HCT116 (cell line): ENCODE measurements around the gene RXRA. TPM values are rescaled to one million over a fixed set of nuclear protein-coding genes. Genes with fewer than 3 reads are reported as not detected.

Experiments
- ATAC-seq: fragments of 200-7000 bp; cut with Tn5 transposase; 2 replicates; pipeline ENCODE4 v1.9.1; 2020; ENCODE audit warnings: mild to moderate bottlenecking, moderate library complexity
- BruUV-seq: library from RNA; stranded (reverse); fragments of 400-500 nt; replicated peaks from 2 replicates; lab custom pipeline; 2021; lab: Mats Ljungman, UMichigan
- CTCF ChIA-PET: fragments of 300-600 bp; sonication (Branson Sonifier 250); formaldehyde crosslinking; loops from one replicate; lab custom pipeline; 2021; ENCODE audit warnings: antibody characterized with exemption; lab: Charles Lee
- POLR2A ChIA-PET: fragments of 300-600, 350-600 bp; sonication (Branson Sonifier 250); formaldehyde crosslinking; loops from one replicate; lab custom pipeline; 2021; ENCODE audit warnings: antibody characterized with exemption; lab: Charles Lee
- RAD21 ChIA-PET, 2 experiments: fragments of 300-600 bp; sonication (Branson Sonifier 250); formaldehyde crosslinking; loops; one replicate each; lab custom pipeline; 2023; ENCODE audit warnings: low total read pairs in 2 of 2; ENCODE audit not compliant: uncharacterized antibody in 2 of 2, unreplicated experiment in 2 of 2, low non-redundant PET in 1 of 2; lab: Charles Lee
- DNase-seq: peaks from one replicate; pipeline ENCODE4 v3.0.0-alpha.2; 2010; ENCODE audit warnings: low read depth, low spot score
- H2AFZ ChIP-seq: fragments of 200-600 bp; shearing (Covaris generic), sonication (generic); 2 replicates; pipeline ENCODE4 v1.6.1; 2017; ENCODE audit warnings: low read depth, mixed run types, mixed read lengths, antibody characterized with exemption, low read length; ENCODE audit not compliant: poor library complexity, severe bottlenecking
- H3K27ac ChIP-seq: 2 replicates; pipeline ENCODE4 v1.5.1; 2012; ENCODE audit warnings: low read depth, low read length
- H3K27me3 ChIP-seq: fragments of 200-600 bp; sonication (generic); 2 replicates; pipeline ENCODE4 v1.6.1; 2016; ENCODE audit warnings: mixed run types, low read length, mixed read lengths; ENCODE audit not compliant: insufficient read depth
- H3K36me3 ChIP-seq, 2 experiments: fragments of 200-500 bp in 1 of 2; fragments of 200-600 bp in 1 of 2; sonication (Bioruptor generic) in 1 of 2; sonication (generic) in 1 of 2; 2 replicates each; pipeline versions ENCODE4 v1.5.1 to v1.6.1; 2014 to 2016; ENCODE audit warnings: low read length in 2 of 2, inconsistent platforms in 1 of 2, mixed read lengths in 1 of 2, mixed run types in 1 of 2; ENCODE audit not compliant: insufficient read depth in 2 of 2, control insufficient read depth in 1 of 2
- H3K4me1 ChIP-seq, 2 experiments: fragments of 200-600 bp in 1 of 2; sonication (generic) in 1 of 2; 2 replicates each; pipeline versions ENCODE4 v1.5.1 to v1.6.1; 2012 to 2017; ENCODE audit warnings: low read length in 2 of 2, inconsistent platforms in 1 of 2, mild to moderate bottlenecking in 1 of 2, mixed read lengths in 1 of 2, mixed run types in 1 of 2, moderate library complexity in 1 of 2; ENCODE audit not compliant: insufficient read depth in 2 of 2, control insufficient read depth in 1 of 2
- H3K4me2 ChIP-seq: fragments of 200-600 bp; sonication (generic); 2 replicates; pipeline ENCODE4 v1.6.1; 2017; ENCODE audit warnings: mixed run types, low read length, mixed read lengths
- H3K4me3 ChIP-seq, 2 experiments: fragments of 200-600 bp in 1 of 2; sonication (generic) in 1 of 2; replicated peaks in 1 of 2; 2 replicates each; pipeline ENCODE4 v1.5.1; 2011 to 2016; ENCODE audit warnings: low read length in 2 of 2, control low read depth in 1 of 2, low read depth in 1 of 2, mild to moderate bottlenecking in 1 of 2, mixed read lengths in 1 of 2, mixed run types in 1 of 2
- H3K79me2 ChIP-seq: fragments of 200-600 bp; sonication (generic); 2 replicates; pipeline ENCODE4 v1.6.1; 2017; ENCODE audit warnings: mild to moderate bottlenecking, mixed run types, low read length, moderate library complexity, mixed read lengths; ENCODE audit not compliant: insufficient read depth
- H3K9ac ChIP-seq: fragments of 200-600 bp; sonication (generic); 2 replicates; pipeline ENCODE4 v1.6.1; 2016; ENCODE audit warnings: low read length, mixed read lengths
- H3K9me2 ChIP-seq: fragments of 200-600 bp; sonication (generic), shearing (Covaris generic); 2 replicates; pipeline ENCODE4 v1.6.1; 2017; ENCODE audit warnings: mixed run types, mild to moderate bottlenecking, moderate library complexity; ENCODE audit not compliant: insufficient read depth
- H3K9me3 ChIP-seq, 2 experiments: fragments of 200-500 bp in 1 of 2; fragments of 200-600 bp in 1 of 2; sonication (Bioruptor generic) in 1 of 2; sonication (generic) in 1 of 2; 2 replicates each; pipeline ENCODE4 v1.6.1; 2014 to 2017; ENCODE audit warnings: low read length in 2 of 2, mixed read lengths in 2 of 2, inconsistent platforms in 1 of 2, low read depth in 1 of 2, mild to moderate bottlenecking in 1 of 2, mixed run types in 1 of 2, moderate library complexity in 1 of 2; ENCODE audit not compliant: control insufficient read depth in 1 of 2, insufficient read depth in 1 of 2
- H4K20me1 ChIP-seq: fragments of 200-600 bp; sonication (generic), shearing (Covaris generic); 2 replicates; pipeline ENCODE4 v1.6.1; 2017; ENCODE audit warnings: mixed run types, mild to moderate bottlenecking, moderate library complexity; ENCODE audit not compliant: insufficient read depth
- CBX3 ChIP-seq: IDR thresholded peaks from 2 replicates; pipeline ENCODE4 v1.6.1; 2012; ENCODE audit warnings: low read depth
- CEBPB ChIP-seq: IDR thresholded peaks from 2 replicates; pipeline ENCODE4 v1.6.1; 2012; ENCODE audit warnings: low read depth
- EGR1 ChIP-seq: IDR thresholded peaks from 2 replicates; pipeline ENCODE4 v1.6.1; 2012; ENCODE audit warnings: low read depth
- ELF1 ChIP-seq: IDR thresholded peaks from 2 replicates; pipeline ENCODE4 v1.6.1; 2012; ENCODE audit warnings: low read depth, borderline replicate concordance
- EZH2phosphoT487 ChIP-seq: fragments of 200-600 bp; IDR thresholded peaks from 2 replicates; pipeline ENCODE4 v1.6.1; 2018; ENCODE audit warnings: antibody characterized with exemption, borderline replicate concordance
- JUND ChIP-seq: IDR thresholded peaks from 2 replicates; pipeline ENCODE4 v1.6.1; 2012
- POLR2A ChIP-seq: IDR thresholded peaks from 2 replicates; pipeline ENCODE4 v1.7.0; 2011; ENCODE audit warnings: borderline replicate concordance; ENCODE audit not compliant: insufficient read depth, insufficient read length; ENCODE audit errors: extremely low read depth
- POLR2AphosphoS5 ChIP-seq: IDR thresholded peaks from 2 replicates; pipeline ENCODE4 v1.6.1; 2011; ENCODE audit warnings: mild to moderate bottlenecking, low read depth, low read length, moderate library complexity
- RAD21 ChIP-seq: IDR thresholded peaks from 2 replicates; pipeline ENCODE4 v1.6.1; 2012; ENCODE audit warnings: low read depth, mild to moderate bottlenecking
- SIN3A ChIP-seq: IDR thresholded peaks from 2 replicates; pipeline ENCODE4 v1.6.1; 2012; ENCODE audit warnings: low read depth
- SP1 ChIP-seq: IDR thresholded peaks from 2 replicates; pipeline ENCODE4 v1.6.1; 2012; ENCODE audit warnings: low read depth
- SRF ChIP-seq: IDR thresholded peaks from 2 replicates; pipeline ENCODE4 v1.6.1; 2012; ENCODE audit warnings: low read depth
- TCF7L2 ChIP-seq: IDR thresholded peaks from 2 replicates; pipeline ENCODE4 v1.7.0; 2011; ENCODE audit warnings: borderline replicate concordance, inconsistent platforms; ENCODE audit not compliant: insufficient read depth, insufficient read length; ENCODE audit errors: extremely low read depth
- ZNF274 ChIP-seq: fragments of 200-500 bp; sonication (Bioruptor generic); IDR thresholded peaks from 2 replicates; pipeline ENCODE4 v1.6.1; 2014; ENCODE audit warnings: mild to moderate bottlenecking, low read depth, low read length, inconsistent platforms
- intact Hi-C: fragments of 100-400 bp; cut with micrococcal nuclease; formaldehyde crosslinking; loops from 2 replicates; pipeline ENCODE4 v1.10.0; 2022
- total RNA-seq: library from RNA; stranded (reverse); gene quantifications from one replicate; pipeline ENCODE4 v1.2.1, GENCODE V29; 2021; ENCODE audit not compliant: unreplicated experiment
- TF ChIP-seq, protein P1 (sequence below): IDR thresholded peaks from 2 replicates; pipeline ENCODE4 v1.6.1; 2012
- TF ChIP-seq, protein P2 (sequence below): IDR thresholded peaks from 2 replicates; pipeline ENCODE4 v1.6.1; 2011; ENCODE audit warnings: mild to moderate bottlenecking, low read length, moderate library complexity; ENCODE audit not compliant: insufficient replicate concordance; ENCODE audit errors: extremely low read depth
- TF ChIP-seq, protein P3 (sequence below), 3 experiments: fragments of 200-600 bp in 1 of 3; sonication (generic) in 1 of 3; IDR thresholded peaks in 2 of 3; conservative IDR thresholded peaks in 1 of 3; 2 replicates each; pipeline ENCODE4 v1.5.1; 2012 to 2017; ENCODE audit warnings: low read depth in 2 of 3, low read length in 2 of 3, antibody characterized with exemption in 1 of 3, borderline replicate concordance in 1 of 3, control low read depth in 1 of 3, mild to moderate bottlenecking in 1 of 3, mixed read lengths in 1 of 3, mixed run types in 1 of 3, moderate library complexity in 1 of 3; ENCODE audit not compliant: insufficient read depth in 1 of 3
- TF ChIP-seq, protein P4 (sequence below): IDR thresholded peaks from 2 replicates; pipeline ENCODE4 v1.6.1; 2012
- TF ChIP-seq, protein P5 (sequence below): IDR thresholded peaks from 2 replicates; pipeline ENCODE4 v1.6.1; 2012; ENCODE audit warnings: low read depth

The RXRA gene
- total RNA-seq, 1 experiment from 2014 or later: 43.9 TPM

DNA sequence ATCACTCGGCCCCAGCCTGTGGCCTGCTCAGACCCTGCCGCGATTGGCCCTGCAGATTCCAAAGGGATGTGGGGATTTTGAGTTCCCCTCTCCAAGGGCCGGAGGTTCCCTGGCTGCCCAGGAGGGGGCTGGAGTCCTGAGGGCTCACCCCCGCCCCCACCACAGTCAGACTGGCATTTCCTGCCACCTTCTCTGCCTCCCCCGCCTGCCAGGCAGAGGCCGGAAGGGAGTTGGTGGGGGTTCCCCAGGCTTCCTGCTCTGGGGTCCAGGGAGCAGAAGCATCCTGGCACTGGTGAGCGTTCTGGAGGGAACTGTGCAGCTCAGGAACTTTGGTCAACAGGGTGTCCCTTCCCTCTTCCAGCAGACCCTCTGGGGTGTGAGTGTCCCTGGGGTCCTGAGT, 70.6 kb downstream of the RXRA start:
- CTCF ChIA-PET: no interaction called here
- Histone ChIP-seq H3K27me3 (no peaks in the 10 kb centered on the region), H3K4me1 (no peaks in the 10 kb centered on the region), H4K20me1 (no peaks in the 10 kb centered on the region), H3K27ac (no peak overlapping the region), H3K9me2 (no peaks in the 10 kb centered on the region), H3K36me3 (peaks cover 0 to 4% of the 10 kb centered on the region in 2 experiments; a peak in 1 of 4 replicates), H3K9ac (no peak overlapping the region), H3K4me2 (no peak overlapping the region), H3K4me3 (no peak overlapping the region), H3K79me2 (peaks cover 40% of the 10 kb centered on the region; the same call in 1 of the 2 replicates), H2AFZ (no peak overlapping the region), H3K9me3 (peaks cover 6 to 12% of the 10 kb centered on the region in 2 experiments; a peak in 2 of 4 replicates)
- no peak for ATAC-seq
- no TSS peak for BruUV-seq
- RAD21 ChIA-PET: no interaction called here
- DNase-seq: no peak
- TF ChIP-seq EZH2phosphoT487 (no peak), RAD21 (no peak), ELF1 (no peak), CEBPB (no peak), ZNF274 (no peak), TCF7L2 (no peak), EGR1 (no peak), SRF (no peak), CBX3 (no peak), POLR2A (no peak), JUND (no peak), POLR2AphosphoS5 (no peak), SIN3A (no peak), SP1 (no peak)
- TF ChIP-seq, protein P1, sequence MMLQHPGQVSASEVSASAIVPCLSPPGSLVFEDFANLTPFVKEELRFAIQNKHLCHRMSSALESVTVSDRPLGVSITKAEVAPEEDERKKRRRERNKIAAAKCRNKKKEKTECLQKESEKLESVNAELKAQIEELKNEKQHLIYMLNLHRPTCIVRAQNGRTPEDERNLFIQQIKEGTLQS: no peak
- TF ChIP-seq, protein P2, sequence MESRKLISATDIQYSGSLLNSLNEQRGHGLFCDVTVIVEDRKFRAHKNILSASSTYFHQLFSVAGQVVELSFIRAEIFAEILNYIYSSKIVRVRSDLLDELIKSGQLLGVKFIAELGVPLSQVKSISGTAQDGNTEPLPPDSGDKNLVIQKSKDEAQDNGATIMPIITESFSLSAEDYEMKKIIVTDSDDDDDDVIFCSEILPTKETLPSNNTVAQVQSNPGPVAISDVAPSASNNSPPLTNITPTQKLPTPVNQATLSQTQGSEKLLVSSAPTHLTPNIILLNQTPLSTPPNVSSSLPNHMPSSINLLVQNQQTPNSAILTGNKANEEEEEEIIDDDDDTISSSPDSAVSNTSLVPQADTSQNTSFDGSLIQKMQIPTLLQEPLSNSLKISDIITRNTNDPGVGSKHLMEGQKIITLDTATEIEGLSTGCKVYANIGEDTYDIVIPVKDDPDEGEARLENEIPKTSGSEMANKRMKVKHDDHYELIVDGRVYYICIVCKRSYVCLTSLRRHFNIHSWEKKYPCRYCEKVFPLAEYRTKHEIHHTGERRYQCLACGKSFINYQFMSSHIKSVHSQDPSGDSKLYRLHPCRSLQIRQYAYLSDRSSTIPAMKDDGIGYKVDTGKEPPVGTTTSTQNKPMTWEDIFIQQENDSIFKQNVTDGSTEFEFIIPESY: no peak
- TF ChIP-seq, protein P3, sequence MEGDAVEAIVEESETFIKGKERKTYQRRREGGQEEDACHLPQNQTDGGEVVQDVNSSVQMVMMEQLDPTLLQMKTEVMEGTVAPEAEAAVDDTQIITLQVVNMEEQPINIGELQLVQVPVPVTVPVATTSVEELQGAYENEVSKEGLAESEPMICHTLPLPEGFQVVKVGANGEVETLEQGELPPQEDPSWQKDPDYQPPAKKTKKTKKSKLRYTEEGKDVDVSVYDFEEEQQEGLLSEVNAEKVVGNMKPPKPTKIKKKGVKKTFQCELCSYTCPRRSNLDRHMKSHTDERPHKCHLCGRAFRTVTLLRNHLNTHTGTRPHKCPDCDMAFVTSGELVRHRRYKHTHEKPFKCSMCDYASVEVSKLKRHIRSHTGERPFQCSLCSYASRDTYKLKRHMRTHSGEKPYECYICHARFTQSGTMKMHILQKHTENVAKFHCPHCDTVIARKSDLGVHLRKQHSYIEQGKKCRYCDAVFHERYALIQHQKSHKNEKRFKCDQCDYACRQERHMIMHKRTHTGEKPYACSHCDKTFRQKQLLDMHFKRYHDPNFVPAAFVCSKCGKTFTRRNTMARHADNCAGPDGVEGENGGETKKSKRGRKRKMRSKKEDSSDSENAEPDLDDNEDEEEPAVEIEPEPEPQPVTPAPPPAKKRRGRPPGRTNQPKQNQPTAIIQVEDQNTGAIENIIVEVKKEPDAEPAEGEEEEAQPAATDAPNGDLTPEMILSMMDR (IDR thresholded peaks at IDR 0.05 in 2 of 3, conservative IDR thresholded peaks at IDR 0.05 in 1 of 3; ENCODE audit: borderline replicate concordance in 1 of 3, insufficient read depth in 1 of 3, low read depth in 2 of 3, low read length in 2 of 3): no peak
- TF ChIP-seq, protein P4, sequence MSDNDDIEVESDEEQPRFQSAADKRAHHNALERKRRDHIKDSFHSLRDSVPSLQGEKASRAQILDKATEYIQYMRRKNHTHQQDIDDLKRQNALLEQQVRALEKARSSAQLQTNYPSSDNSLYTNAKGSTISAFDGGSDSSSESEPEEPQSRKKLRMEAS: no peak
- TF ChIP-seq, protein P5, sequence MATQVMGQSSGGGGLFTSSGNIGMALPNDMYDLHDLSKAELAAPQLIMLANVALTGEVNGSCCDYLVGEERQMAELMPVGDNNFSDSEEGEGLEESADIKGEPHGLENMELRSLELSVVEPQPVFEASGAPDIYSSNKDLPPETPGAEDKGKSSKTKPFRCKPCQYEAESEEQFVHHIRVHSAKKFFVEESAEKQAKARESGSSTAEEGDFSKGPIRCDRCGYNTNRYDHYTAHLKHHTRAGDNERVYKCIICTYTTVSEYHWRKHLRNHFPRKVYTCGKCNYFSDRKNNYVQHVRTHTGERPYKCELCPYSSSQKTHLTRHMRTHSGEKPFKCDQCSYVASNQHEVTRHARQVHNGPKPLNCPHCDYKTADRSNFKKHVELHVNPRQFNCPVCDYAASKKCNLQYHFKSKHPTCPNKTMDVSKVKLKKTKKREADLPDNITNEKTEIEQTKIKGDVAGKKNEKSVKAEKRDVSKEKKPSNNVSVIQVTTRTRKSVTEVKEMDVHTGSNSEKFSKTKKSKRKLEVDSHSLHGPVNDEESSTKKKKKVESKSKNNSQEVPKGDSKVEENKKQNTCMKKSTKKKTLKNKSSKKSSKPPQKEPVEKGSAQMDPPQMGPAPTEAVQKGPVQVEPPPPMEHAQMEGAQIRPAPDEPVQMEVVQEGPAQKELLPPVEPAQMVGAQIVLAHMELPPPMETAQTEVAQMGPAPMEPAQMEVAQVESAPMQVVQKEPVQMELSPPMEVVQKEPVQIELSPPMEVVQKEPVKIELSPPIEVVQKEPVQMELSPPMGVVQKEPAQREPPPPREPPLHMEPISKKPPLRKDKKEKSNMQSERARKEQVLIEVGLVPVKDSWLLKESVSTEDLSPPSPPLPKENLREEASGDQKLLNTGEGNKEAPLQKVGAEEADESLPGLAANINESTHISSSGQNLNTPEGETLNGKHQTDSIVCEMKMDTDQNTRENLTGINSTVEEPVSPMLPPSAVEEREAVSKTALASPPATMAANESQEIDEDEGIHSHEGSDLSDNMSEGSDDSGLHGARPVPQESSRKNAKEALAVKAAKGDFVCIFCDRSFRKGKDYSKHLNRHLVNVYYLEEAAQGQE: no peak
- POLR2A ChIA-PET: no interaction called here
- intact Hi-C loops: no loop called here
